ENCODE results near the gene SOS2.
"Not testable (repeated sequence)": the region's sequence is repeated elsewhere in the genome, so short reads cannot be mapped to it uniquely, and the experiment has no call there.

Gene SOS2

GRCh38 chr14:50083467-50084337, 147.7 kb downstream of the SOS2 start:
- DNase-seq: no peak

DNA sequence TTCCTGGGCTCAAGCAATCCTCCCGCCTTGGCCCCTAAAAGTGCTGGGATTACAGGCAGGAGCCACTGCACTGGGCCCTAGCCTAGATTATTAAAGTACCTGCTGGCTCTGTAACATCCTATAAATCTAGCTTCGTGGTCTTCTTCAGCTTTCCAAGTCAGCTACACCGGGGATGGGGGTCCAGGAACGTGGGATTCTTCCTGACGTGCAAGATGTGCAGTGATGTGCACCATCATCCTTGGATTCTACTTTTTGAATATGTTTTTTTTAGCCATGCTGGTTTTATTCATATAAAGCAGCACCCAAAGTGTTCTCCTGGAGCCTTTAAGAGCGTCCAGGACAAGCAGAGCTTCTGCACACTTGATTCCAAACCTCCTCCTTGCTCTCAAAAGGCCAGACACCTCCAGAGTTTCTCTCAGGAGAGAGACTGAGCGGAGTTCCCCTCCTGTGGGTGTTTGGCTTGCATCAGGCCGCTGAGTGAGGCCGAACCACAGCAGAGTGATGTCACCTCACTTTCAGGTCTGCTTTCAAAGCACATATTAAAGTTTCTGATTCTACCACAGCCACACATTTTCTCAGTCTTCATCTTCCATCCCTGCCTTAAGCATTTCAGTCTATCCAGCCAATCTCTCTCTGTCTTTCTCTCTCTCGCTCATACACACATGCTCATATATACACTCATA, 148.5 kb downstream of the SOS2 start:
- peak; percentile 47 for DNase-seq

DNA sequence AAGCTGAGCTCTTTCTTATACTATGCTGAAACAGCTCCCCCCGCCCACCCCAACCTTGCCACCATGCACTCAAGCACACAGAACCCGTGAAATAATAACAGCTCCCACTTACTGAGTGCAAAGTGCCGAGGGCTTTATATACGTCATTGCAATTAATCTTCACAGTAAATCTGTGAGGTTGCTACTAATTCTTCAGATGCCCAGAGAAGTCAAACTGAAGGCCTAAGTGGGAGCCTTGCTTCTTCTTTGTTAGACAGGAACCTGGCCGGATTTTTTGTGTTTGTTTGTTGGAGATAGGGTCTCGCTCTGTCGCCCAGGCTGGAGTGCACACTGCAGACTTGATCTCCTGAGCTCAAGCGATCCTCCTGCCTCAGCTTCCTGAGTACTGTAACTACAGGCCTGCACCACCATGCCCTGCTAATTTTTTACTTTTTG, 149.1 kb downstream of the SOS2 start:
- DNase-seq: no peak

GRCh38 chr14:50079103-50079502, 152.3 kb downstream of the SOS2 start:
- DNase-seq: not testable (repeated sequence)

DNA sequence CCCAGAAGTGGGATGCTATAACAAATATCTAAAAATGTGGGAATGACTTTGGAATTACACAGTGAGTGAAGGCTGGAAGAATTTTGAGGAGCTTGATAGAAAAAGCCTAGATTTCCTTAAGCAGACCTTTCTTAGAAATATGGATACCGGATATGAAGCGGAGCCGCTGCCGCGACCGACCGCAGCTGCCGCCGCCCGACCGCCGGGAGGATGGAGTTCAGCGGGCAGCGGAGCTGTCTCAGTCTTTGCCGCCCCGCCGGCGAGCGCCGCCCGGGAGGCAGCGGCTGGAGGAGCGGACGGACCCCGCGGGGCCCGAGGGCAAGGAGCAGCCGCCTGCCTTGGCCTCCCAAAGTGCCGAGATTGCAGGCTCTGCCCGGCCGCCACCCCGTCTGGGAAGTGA, 157.7 kb downstream of the SOS2 start:
- not testable (repeated sequence) for DNase-seq

GRCh38 chr14:50072395-50072794, 159.0 kb downstream of the SOS2 start:
- no peak for DNase-seq

DNA sequence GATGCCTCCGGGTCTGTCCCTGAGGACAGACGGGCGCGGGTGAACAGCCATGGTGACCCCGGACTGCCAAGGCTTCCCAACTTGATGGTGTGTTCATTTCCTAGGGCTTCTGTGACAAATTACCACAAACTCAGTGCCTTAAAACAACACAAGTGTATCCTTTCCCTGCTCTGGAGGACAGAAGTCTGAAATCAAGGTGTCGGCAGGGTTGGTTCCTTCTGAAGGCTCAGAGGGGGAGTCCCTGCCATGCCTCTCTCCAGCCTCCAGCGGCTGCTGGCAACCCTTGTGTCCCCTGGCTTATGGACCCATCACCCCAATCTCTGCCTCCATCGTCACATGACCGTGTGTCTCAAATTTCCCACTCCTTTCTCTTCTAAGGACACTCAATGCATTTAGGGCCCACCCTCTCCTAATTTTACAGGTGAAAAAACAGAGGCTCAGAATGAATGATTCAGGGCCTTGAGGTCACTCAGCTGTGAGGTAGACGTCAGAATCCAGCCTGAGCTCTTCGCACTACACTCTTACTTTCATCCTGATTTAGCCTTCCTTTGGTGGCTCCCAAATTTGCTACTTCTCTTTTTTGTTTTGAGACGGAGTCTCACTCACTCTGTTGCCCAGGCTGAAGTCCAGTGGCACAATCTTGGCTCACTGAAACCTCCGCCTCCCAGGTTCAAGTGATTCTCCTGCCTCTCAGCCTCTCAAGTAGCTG, 160.4 kb downstream of the SOS2 start:
- no peak for DNase-seq

DNA sequence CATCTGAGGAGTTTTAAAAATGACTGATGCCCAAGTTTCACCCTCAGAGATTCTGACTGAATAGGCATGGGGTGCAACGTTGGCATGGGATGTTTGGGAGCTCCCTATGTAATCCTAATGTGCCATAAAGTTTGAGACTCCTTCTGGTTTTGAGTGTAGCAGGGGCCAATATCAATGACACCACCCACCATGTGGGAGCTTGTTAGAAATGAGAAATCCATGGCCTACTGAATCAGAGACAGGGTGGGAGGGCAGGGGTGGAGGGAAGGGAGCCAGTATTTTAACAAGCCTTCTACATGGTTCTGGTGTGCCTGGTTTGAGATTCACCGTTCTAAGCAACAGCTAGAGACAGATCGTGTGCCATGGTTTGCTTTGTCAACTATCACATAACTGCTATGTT, 161.1 kb downstream of the SOS2 start:
- DNase-seq: no peak

DNA sequence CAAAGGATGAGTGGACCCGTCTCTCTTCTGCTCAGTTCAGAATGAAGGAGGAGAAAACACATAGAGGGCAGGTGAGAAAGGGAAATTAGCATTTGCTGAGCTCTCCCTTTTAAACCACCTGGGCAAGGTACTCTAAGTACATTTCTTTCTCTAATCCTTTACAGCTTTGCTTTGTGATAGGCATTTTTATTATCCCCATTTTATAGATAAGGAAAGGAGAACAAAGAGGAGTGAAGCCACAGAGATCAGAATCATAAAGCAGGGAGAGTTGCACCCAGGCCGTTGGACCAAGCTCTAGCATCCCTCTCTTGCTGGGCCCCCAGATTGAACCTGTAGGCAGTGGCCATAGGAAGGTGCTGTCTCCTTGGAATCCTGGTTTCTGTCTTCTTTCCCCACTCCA, 162.1 kb downstream of the SOS2 start:
- no peak for DNase-seq

DNA sequence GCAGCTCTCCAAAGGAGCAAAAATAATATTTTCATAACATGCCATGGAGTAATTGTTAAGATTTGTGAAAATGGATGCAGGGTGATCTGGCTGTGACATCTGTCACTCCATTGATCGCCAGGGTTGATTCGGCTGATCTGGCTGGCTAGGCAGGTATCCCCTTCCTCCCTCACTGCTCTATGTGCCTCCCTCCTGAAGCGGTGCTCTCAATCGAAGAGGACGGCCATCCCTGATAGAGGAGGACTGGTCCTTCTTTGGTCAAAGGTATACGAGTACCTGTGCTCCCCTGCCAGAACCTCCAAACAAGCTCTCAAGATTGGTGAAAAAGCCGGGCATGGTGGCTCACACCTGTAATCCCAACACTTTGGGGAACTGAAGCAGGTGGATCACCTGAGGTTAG, 162.9 kb downstream of the SOS2 start:
- no peak for DNase-seq

DNA sequence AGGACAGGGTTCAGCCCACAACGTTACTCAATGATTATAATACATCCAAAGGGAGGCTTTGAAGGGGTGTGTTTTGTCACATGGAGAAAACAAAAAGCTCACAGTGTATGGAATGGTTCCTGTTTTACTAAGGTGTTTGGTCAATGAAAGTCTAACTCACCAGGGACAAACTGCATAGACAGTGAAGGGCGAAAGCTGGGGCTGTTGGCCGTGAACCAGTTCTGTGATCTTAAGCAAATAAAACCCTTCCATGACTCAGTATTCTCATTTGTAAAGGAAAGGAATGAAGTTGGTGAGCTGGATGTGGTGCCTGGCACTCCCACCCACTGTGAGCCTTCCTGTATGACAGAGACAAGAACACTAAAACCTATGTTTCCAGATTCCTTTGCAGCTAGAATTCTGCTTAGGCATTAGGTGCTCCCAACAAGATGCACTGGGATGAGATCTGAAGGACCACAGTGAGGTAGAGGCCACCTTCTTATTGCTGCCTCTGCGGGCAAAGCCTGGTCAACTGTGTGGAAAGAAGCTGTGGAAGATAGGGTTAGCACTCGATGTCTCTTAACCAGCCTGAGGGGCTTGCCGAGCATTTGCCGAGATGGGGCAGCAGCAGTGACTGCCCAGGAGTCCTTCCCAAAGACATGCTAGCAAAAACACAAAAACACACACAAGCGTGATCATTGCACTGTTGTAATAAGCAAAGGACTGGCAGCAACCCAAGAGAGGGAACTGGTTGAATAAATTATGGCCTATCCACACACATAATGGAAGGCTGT, 163.5 kb downstream of the SOS2 start:
- no peak for DNase-seq

Measured in RPMI8226 (cell line).